KMS-11 (cell line): ENCODE results near the gene CALCOCO2.

Experiments
- H2AFZ ChIP-seq: fragments of 200-600 bp; sonication (generic); 2 replicates; pipeline ENCODE4 v1.6.1; 2016; ENCODE audit warnings: antibody characterized with exemption, mixed run types, low read depth
- H3K27ac ChIP-seq: fragments of 200-600 bp; sonication (generic); 2 replicates; pipeline ENCODE4 v1.6.1; 2016; ENCODE audit warnings: mild to moderate bottlenecking, mixed run types
- H3K27me3 ChIP-seq: fragments of 200-600 bp; sonication (generic); 2 replicates; pipeline ENCODE4 v1.6.1; 2017; ENCODE audit warnings: mild to moderate bottlenecking, low read depth, mixed run types, moderate library complexity; ENCODE audit not compliant: insufficient read depth
- H3K36me3 ChIP-seq: fragments of 200-600 bp; sonication (generic); 2 replicates; pipeline ENCODE4 v1.6.1; 2017; ENCODE audit warnings: mild to moderate bottlenecking, mixed run types; ENCODE audit not compliant: insufficient read depth
- H3K4me1 ChIP-seq: fragments of 200-600 bp; sonication (generic); 2 replicates; pipeline ENCODE4 v1.6.1; 2016; ENCODE audit warnings: mild to moderate bottlenecking, low read depth, mixed run types; ENCODE audit not compliant: poor library complexity, severe bottlenecking
- H3K4me2 ChIP-seq: fragments of 200-600 bp; sonication (generic); 2 replicates; pipeline ENCODE4 v1.7.0; 2016; ENCODE audit warnings: mild to moderate bottlenecking, mixed run types
- H3K4me3 ChIP-seq: fragments of 200-600 bp; sonication (generic); IDR thresholded peaks from 2 replicates; pipeline ENCODE4 v1.6.1; 2017; ENCODE audit warnings: low read depth, low read length, mixed read lengths; ENCODE audit not compliant: insufficient read depth
- H3K79me2 ChIP-seq: fragments of 200-600 bp; sonication (generic); 2 replicates; pipeline ENCODE4 v1.6.1; 2016; ENCODE audit warnings: low read depth, mixed run types; ENCODE audit not compliant: insufficient read depth
- H3K9ac ChIP-seq: fragments of 200-600 bp; sonication (generic); 2 replicates; pipeline ENCODE4 v1.6.1; 2016; ENCODE audit warnings: mild to moderate bottlenecking, mixed run types
- H4K20me1 ChIP-seq: fragments of 200-600 bp; sonication (generic); 2 replicates; pipeline ENCODE4 v1.6.1; 2016; ENCODE audit warnings: mild to moderate bottlenecking, mixed run types; ENCODE audit not compliant: insufficient read depth
- CTCF ChIP-seq: fragments of 200-600 bp; sonication (generic); conservative IDR thresholded peaks from 2 replicates; pipeline ENCODE4 v1.6.1; 2017; ENCODE audit warnings: low read depth, mild to moderate bottlenecking, antibody characterized with exemption, low read length, moderate library complexity, mixed read lengths

The CALCOCO2 gene

DNA sequence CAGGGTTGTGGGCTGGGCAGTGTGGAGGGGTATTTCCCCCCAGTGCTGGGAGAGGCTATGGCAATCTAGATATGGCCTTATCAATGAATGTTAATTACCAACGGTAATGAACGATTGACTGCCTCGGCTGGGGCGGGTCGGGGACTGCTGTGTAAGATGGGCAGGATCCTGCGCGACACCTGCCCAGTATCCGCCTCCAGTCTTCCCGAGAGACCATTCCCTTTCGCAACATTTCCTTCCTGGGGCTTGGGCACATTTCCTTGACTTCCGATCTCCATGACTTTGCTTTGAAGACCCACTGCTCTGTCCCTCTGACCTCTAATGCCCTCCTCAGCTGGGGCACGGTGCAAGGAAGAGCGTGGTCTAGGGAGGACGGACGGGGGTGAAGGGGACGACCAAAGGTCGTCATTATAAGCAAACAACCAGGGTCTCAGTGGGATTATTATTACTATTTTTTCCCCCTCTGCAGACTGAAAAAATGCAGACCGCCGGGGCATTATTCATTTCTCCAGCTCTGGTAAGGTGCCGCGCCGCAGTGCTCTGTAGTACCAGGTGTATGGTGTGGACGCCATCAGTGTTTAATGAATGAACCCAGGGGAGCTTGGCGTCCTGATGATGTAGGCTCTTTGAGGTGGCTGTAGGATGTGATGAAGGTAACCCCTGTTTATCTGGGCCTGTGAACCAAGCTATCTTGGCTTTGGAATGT, 62.3 kb downstream of the CALCOCO2 start:
- Histone ChIP-seq H4K20me1 (no peaks in the 10 kb centered on the region), H2AFZ (peak overlapping the region; percentile 14; the same call in 1 of the 2 replicates), H3K4me1 (peaks cover 40% of the 10 kb centered on the region), H3K4me2 (peak overlapping the region; percentile 81), H3K79me2 (peaks cover 26% of the 10 kb centered on the region), H3K9ac (peak overlapping the region; percentile 74), H3K4me3 (peak overlapping the region; percentile 56), H3K36me3 (no peaks in the 10 kb centered on the region; the same call in 1 of the 2 replicates), H3K27me3 (no peaks in the 10 kb centered on the region), H3K27ac (peak overlapping the region; percentile 71)
- no peak for TF ChIP-seq CTCF

GRCh38 chr17:48893646-48894508, 63.0 kb downstream of the CALCOCO2 start:
- H3K4me1 ChIP-seq = peaks cover 40% of the 10 kb centered on the region
- H3K27ac ChIP-seq = peak overlapping the region; percentile 71; the same call in 1 of the 2 replicates
- TF ChIP-seq CTCF = no peak
- H3K27me3 ChIP-seq = no peaks in the 10 kb centered on the region
- no peaks in the 10 kb centered on the region for H4K20me1 ChIP-seq
- no peak overlapping the region for H2AFZ ChIP-seq
- peak overlapping the region; percentile 81 for H3K4me2 ChIP-seq
- peak overlapping the region; percentile 56 for H3K4me3 ChIP-seq
- no peaks in the 10 kb centered on the region; the same call in 1 of the 2 replicates for H3K36me3 ChIP-seq
- peak overlapping the region; percentile 74 for H3K9ac ChIP-seq
- peaks cover 26% of the 10 kb centered on the region for H3K79me2 ChIP-seq

DNA sequence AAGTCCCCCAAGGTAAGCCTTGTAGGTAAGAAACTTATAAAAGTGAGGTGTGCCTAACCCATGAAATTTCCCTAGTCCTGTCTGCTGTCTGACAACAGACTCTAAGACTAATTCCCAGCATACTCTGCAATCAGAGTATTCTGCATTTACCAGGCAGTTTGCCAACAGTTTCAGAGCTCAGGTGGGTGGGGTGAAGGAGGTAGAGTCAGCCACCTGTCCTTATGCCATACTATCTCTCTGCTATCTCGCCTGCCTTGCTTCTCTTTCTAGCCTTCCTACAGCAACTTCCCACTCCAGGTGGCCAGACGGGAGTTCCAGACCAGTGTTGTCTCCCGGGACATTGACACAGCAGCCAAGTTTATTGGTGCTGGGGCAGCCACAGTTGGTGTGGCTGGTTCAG, 64.1 kb downstream of the CALCOCO2 start:
- Histone ChIP-seq H3K4me3 (no peak overlapping the region), H3K79me2 (peaks cover 26% of the 10 kb centered on the region), H3K36me3 (no peaks in the 10 kb centered on the region; the same call in 1 of the 2 replicates), H3K27me3 (no peaks in the 10 kb centered on the region), H3K4me1 (peaks cover 40% of the 10 kb centered on the region), H2AFZ (no peak overlapping the region), H3K27ac (no peak overlapping the region), H4K20me1 (no peaks in the 10 kb centered on the region), H3K4me2 (no peak overlapping the region), H3K9ac (no peak overlapping the region)
- TF ChIP-seq CTCF = no peak

DNA sequence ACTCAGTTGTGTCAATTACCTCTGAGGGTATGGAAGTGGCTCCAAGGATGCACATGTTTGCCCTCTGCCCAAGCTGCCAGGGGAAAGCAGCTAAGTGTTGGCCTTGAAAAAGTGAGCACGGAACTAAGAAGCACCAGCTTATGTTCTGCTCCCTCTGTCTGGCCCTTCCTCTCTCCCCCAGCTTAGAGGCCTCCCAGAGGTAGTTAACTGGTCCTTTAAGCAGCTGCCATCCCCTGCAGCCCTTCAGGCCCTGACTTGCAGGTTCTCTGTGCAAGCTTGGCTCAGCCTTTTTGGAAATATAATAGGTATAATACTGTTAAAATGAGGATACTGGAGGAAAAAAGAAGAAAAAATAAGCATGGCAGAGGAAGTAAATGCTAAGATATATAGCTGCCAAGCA, 70.4 kb downstream of the CALCOCO2 start:
- Histone ChIP-seq H2AFZ (no peak overlapping the region), H3K4me1 (peaks cover 6% of the 10 kb centered on the region), H3K9ac (no peak overlapping the region), H3K79me2 (no peaks in the 10 kb centered on the region), H3K4me2 (no peak overlapping the region), H3K36me3 (no peaks in the 10 kb centered on the region), H3K27me3 (no peaks in the 10 kb centered on the region), H3K4me3 (no peak overlapping the region), H4K20me1 (no peaks in the 10 kb centered on the region), H3K27ac (no peak overlapping the region)
- TF ChIP-seq CTCF = no peak
